ENCODE measurements around the gene GCNT1.

DNA sequence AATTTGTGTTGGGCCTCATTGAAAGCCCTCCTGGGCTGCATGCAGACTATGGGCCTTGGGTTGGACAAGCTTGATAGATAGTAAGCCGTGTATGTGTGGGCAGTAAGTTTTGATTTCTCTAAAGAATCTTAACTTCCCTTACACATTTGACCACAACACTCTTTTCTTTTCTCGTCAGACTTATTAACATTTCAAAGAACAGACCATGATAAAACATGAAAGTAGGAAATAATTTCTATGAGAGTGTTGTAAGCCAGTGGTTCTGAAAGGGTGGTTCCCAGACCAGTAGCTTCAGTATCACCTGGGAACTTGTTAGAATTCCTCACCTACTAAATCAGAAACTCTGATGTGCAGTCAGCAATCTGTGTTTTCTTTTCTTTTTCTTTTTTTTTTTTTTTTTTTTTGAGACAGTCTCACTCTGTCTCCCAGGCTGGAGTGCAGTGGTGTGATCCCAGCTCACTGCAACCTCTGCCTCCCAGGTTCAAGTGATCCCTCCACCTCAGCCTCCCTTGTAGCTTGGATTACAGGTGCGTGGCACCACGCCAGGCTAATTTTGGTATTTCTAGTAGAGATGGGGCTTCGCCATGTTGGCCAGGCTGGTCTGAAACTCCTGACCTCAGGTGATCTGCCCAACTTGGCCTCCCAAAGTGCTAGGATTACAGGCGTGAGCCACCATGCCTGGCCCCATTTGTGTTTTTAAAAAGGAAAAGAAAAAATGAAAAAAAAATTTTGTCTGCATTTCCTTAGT, 20.0 kb upstream of the GCNT1 start:
- TF ChIP-seq, protein P1, sequence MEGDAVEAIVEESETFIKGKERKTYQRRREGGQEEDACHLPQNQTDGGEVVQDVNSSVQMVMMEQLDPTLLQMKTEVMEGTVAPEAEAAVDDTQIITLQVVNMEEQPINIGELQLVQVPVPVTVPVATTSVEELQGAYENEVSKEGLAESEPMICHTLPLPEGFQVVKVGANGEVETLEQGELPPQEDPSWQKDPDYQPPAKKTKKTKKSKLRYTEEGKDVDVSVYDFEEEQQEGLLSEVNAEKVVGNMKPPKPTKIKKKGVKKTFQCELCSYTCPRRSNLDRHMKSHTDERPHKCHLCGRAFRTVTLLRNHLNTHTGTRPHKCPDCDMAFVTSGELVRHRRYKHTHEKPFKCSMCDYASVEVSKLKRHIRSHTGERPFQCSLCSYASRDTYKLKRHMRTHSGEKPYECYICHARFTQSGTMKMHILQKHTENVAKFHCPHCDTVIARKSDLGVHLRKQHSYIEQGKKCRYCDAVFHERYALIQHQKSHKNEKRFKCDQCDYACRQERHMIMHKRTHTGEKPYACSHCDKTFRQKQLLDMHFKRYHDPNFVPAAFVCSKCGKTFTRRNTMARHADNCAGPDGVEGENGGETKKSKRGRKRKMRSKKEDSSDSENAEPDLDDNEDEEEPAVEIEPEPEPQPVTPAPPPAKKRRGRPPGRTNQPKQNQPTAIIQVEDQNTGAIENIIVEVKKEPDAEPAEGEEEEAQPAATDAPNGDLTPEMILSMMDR (IDR thresholded peaks at IDR 0.05) = no peak
- no peak for TF ChIP-seq ZFX (IDR thresholded peaks at IDR 0.05; ENCODE audit: borderline replicate concordance)

Measured in 22Rv1 (cell line).